HG03378 (cell line): Measurements from ENCODE around the gene IL3.
A peak's percentile ranks its signal among the peaks of the same experiment; 100 is the strongest.
"Not testable (repeated sequence)": the region's sequence is repeated elsewhere in the genome, so short reads cannot be mapped to it uniquely, and the experiment has no call there.

Source experiments
- ATAC-seq: cut with Tn5 transposase; IDR thresholded peaks from one replicate; pipeline ENCODE4 v1.9.1; 2021; ENCODE audit warnings: mild to moderate bottlenecking, moderate library complexity; ENCODE audit not compliant: unreplicated experiment

Gene IL3

GRCh38 chr5:132093271-132093670 is 32.8 kb downstream of the IL3 start:
- no peak for ATAC-seq

- no peak for ATAC-seq
Measured at GRCh38 chr5:132094393-132095076, 34.1 kb downstream of the IL3 start.

GRCh38 chr5:132095077-132095410 is 34.6 kb downstream of the IL3 start:
- no peak for ATAC-seq

GRCh38 chr5:132095424-132095972 is 35.0 kb downstream of the IL3 start:
- ATAC-seq: no peak

- ATAC-seq: no peak
Measured at GRCh38 chr5:132096904-132097303, 36.4 kb downstream of the IL3 start.

GRCh38 chr5:132098151-132098594 is 37.7 kb downstream of the IL3 start:
- no peak for ATAC-seq

GRCh38 chr5:132098621-132099020 is 38.2 kb downstream of the IL3 start:
- no peak for ATAC-seq

GRCh38 chr5:132099076-132099748 is 38.8 kb downstream of the IL3 start:
- ATAC-seq: peak; percentile 52

GRCh38 chr5:132099905-132100304 is 39.5 kb downstream of the IL3 start:
- no peak for ATAC-seq

GRCh38 chr5:132100672-132101261 is 40.3 kb downstream of the IL3 start:
- ATAC-seq: peak; percentile 31

- ATAC-seq: no peak
Measured at GRCh38 chr5:132101385-132101880, 41.0 kb downstream of the IL3 start.

GRCh38 chr5:132102101-132102701 is 41.7 kb downstream of the IL3 start:
- no peak for ATAC-seq

GRCh38 chr5:132102944-132103331 is 42.5 kb downstream of the IL3 start:
- no peak for ATAC-seq

- peak; percentile 61 for ATAC-seq
Measured at GRCh38 chr5:132103332-132103951, 43.0 kb downstream of the IL3 start.

- peak; percentile 9 for ATAC-seq
Measured at GRCh38 chr5:132103969-132104391, 43.5 kb downstream of the IL3 start.

GRCh38 chr5:132104556-132104955 is 44.1 kb downstream of the IL3 start:
- ATAC-seq: no peak

GRCh38 chr5:132105688-132106087 is 45.2 kb downstream of the IL3 start:
- ATAC-seq: no peak

GRCh38 chr5:132108495-132108894 is 48.0 kb downstream of the IL3 start:
- not testable (repeated sequence) for ATAC-seq

GRCh38 chr5:132108957-132109356 is 48.5 kb downstream of the IL3 start:
- ATAC-seq: not testable (repeated sequence)

- no peak for ATAC-seq
Measured at GRCh38 chr5:132109494-132110053, 49.1 kb downstream of the IL3 start.

GRCh38 chr5:132110195-132110594 is 49.7 kb downstream of the IL3 start:
- ATAC-seq: no peak
